ENCODE results near the gene CACTIN.

DNA sequence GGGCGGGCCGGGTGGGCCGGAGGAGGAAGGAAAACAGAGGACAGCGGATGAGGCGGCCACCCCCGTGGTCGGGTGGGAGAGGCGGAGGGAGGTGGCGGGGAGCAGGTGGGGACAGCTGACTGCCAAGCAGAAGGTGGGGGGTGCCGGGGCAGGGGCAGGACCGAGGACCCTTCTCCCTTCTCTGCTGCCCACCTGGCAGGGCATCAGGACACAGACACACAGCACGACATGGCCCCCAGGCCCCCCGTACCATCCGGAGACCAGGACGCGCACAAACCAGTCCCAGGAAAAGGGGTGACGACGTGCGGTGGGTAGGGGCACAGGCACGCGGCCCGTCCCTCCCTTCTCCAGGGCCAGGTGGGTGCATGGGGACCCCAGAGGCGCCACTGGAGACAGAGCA, 11.0 kb upstream of the CACTIN start:
- TF ChIP-seq POLR2A (IDR thresholded peaks at IDR 0.05) (no peak), EP300 (IDR thresholded peaks at IDR 0.05) (no peak)
- TF ChIP-seq, protein P1, sequence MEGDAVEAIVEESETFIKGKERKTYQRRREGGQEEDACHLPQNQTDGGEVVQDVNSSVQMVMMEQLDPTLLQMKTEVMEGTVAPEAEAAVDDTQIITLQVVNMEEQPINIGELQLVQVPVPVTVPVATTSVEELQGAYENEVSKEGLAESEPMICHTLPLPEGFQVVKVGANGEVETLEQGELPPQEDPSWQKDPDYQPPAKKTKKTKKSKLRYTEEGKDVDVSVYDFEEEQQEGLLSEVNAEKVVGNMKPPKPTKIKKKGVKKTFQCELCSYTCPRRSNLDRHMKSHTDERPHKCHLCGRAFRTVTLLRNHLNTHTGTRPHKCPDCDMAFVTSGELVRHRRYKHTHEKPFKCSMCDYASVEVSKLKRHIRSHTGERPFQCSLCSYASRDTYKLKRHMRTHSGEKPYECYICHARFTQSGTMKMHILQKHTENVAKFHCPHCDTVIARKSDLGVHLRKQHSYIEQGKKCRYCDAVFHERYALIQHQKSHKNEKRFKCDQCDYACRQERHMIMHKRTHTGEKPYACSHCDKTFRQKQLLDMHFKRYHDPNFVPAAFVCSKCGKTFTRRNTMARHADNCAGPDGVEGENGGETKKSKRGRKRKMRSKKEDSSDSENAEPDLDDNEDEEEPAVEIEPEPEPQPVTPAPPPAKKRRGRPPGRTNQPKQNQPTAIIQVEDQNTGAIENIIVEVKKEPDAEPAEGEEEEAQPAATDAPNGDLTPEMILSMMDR (IDR thresholded peaks at IDR 0.05): no peak

Measured in sigmoid colon (tissue), 4 donors.